ENCODE data around the gene VOPP1. TPM values are rescaled to one million over a fixed set of nuclear protein-coding genes. Genes with fewer than 3 reads are reported as not detected.

The VOPP1 gene
- total and polyA plus RNA-seq, 7 donors, result 16.3 to 45.7 (median 29.7) TPM

DNA sequence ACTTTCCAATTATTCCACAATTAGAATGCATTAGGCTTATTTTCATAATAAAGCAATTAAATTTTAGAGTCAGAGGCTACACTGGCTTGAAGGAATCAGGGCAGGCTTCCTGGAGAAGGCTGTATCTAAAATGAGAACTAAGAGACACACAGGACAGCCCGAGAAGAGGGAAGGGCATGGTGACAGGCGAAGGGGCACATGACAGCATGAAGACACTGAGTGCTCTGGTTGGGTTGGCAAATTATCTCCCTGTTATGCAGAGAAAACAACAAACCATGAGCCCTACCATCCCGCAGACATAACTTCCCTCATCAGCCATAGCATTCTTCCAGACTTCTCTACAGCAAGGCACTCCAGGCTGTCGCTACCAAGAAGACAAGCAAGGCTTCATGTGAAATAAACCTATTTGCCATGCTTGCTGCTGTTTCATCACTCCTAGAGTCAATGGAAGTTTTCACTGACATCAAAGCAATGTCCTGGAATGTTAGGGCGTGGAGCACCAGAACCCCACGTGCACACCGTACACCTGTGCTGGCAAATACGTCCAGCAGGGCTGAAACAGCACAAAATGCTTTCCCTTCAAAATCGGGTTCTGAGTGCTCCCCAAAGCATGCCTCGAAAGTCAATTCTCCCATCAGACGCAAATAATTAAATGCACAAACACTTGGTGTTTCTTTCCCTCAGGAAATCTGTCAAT, 21.3 kb downstream of the VOPP1 start:
- Histone ChIP-seq H3K27ac (peak overlapping the region; percentile 89), H3K9me3 (no peaks in the 10 kb centered on the region), H3K36me3 (ENCODE audit: insufficient read depth in 1 of 2, low read depth in 1 of 2) (no peaks in the 10 kb centered on the region), H3K27me3 (ENCODE audit: insufficient read depth in 3 of 3, low read length in 2 of 3) (no peaks in the 10 kb centered on the region), H3K4me3 (peak overlapping the region; percentile 53), H3K4me1 (peaks cover 75% of the 10 kb centered on the region)
- ATAC-seq (no peak), DNase-seq (no peak)
- TF ChIP-seq, protein P1, sequence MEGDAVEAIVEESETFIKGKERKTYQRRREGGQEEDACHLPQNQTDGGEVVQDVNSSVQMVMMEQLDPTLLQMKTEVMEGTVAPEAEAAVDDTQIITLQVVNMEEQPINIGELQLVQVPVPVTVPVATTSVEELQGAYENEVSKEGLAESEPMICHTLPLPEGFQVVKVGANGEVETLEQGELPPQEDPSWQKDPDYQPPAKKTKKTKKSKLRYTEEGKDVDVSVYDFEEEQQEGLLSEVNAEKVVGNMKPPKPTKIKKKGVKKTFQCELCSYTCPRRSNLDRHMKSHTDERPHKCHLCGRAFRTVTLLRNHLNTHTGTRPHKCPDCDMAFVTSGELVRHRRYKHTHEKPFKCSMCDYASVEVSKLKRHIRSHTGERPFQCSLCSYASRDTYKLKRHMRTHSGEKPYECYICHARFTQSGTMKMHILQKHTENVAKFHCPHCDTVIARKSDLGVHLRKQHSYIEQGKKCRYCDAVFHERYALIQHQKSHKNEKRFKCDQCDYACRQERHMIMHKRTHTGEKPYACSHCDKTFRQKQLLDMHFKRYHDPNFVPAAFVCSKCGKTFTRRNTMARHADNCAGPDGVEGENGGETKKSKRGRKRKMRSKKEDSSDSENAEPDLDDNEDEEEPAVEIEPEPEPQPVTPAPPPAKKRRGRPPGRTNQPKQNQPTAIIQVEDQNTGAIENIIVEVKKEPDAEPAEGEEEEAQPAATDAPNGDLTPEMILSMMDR (IDR thresholded peaks at IDR 0.05), result no peak
- intact Hi-C loops (cut with DNase I), result loop anchor here in 1 of 2 donors (5.0 kb wide), 1 partner anchor 46 kb away; no protein-coding TSS in a partner anchor
- WGBS, 3 donors, result 64 to 81% (median 64%) methylated on average over 11 of the region's 11 CpGs

DNA sequence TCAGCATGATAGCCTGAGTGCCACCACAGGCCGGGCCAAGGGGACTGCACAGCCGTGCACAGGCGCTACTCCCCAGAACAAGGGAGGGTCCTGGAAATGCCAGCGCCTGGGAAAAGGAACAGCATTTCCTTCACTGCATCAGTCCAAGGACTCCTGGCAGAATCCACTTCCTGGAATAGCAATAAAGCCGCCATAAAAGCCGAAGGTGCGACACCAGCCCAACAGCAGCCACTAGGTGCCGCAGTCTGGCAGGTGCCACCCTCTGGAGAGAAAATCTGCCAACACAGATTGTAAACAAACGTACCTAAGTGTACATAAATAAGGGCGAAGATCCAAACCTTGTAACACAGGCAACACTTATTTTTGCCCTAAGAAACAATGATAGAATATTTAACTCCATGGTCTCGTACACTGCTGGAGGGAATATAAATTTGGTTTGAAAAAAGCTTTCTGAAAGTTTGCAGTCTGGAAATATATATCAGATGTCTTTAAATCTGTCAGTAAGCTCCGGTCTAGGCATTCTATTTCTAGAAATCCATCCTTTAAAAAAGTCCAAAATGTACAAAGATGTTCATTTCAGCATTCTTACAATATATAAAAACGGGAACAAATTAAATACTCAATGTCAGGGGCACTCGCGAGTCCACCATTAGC, 22.2 kb downstream of the VOPP1 start:
- TF ChIP-seq, protein P1 (IDR thresholded peaks at IDR 0.05), result peak; percentile 76
- no peak for DNase-seq
- Histone ChIP-seq H3K36me3 (ENCODE audit: insufficient read depth in 1 of 2, low read depth in 1 of 2) (no peaks in the 10 kb centered on the region), H3K27me3 (ENCODE audit: insufficient read depth in 3 of 3, low read length in 2 of 3) (no peaks in the 10 kb centered on the region), H3K4me3 (peak overlapping the region; percentile 13), H3K9me3 (no peaks in the 10 kb centered on the region), H3K27ac (peak overlapping the region; percentile 89), H3K4me1 (peaks cover 80% of the 10 kb centered on the region)
- peak in 3 of 4 donors; percentile 21 to 35 (median 29) for ATAC-seq
- intact Hi-C loops (cut with DNase I), result loop anchor here in 1 of 2 donors (5.0 kb wide), 1 partner anchor 47 kb away; no protein-coding TSS in a partner anchor
- WGBS, 3 donors, result 50 to 61% (median 55%) methylated on average over 15 of the region's 15 CpGs

DNA sequence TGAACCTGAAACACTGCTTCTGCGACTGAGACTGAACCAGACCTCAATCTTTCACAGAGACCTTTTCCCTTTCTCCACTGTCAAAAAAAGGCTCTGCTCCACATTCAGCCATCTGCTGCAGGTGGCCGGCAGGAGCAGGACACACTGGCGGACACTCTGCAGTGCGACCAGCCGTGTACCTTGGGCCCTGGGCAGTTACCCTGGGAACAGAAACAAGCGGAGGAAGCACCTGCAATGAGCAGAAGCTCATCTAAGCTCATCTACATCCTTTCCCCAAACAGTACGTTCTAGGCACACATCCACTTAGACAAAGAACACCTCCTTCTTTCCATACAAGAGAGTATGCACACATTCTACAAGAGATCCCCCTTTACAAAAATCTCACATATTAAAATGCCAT, 22.8 kb downstream of the VOPP1 start:
- H3K9me3 ChIP-seq, result no peaks in the 10 kb centered on the region
- DNase-seq (no peak), ATAC-seq (no peak)
- H3K4me3 ChIP-seq, result no peak overlapping the region
- H3K27ac ChIP-seq, result peak overlapping the region; percentile 89
- peaks cover 80% of the 10 kb centered on the region for H3K4me1 ChIP-seq
- H3K36me3 ChIP-seq (ENCODE audit: insufficient read depth in 1 of 2, low read depth in 1 of 2), result no peaks in the 10 kb centered on the region
- no peaks in the 10 kb centered on the region for H3K27me3 ChIP-seq (ENCODE audit: insufficient read depth in 3 of 3, low read length in 2 of 3)
- WGBS, 3 donors, result 78 to 83% (median 80%) methylated on average over 7 of the region's 7 CpGs
- intact Hi-C loops (cut with DNase I), result loop anchor here in 1 of 2 donors (5.0 kb wide), 1 partner anchor 43 kb away; no protein-coding TSS in a partner anchor
- TF ChIP-seq, protein P1 (IDR thresholded peaks at IDR 0.05), result no peak

DNA sequence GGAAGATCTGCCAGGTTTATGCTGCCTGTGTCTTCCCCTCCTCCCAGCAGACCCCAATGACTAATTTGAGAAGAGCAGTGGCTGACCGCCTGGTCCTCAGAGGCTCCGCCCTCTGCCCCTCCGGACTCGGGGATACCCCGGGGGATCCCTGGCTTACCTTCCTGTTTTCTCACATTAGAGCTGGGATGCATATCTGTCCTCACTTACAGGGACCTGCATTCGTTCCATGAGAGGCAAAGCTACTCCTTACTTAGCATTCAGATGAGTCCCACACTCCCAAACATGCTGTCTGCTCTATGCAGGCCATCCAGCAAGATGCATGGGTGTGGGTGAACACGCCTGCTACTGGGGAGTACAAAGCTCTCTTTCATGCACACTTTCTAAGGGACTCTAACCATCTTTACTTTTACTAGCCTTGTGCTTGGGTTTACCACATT, 24.0 kb downstream of the VOPP1 start:
- Histone ChIP-seq H3K27me3 (ENCODE audit: insufficient read depth in 3 of 3, low read length in 2 of 3) (no peaks in the 10 kb centered on the region), H3K4me3 (no peak overlapping the region), H3K9me3 (no peaks in the 10 kb centered on the region), H3K36me3 (ENCODE audit: insufficient read depth in 1 of 2, low read depth in 1 of 2) (no peaks in the 10 kb centered on the region), H3K4me1 (peaks cover 72% of the 10 kb centered on the region), H3K27ac (peak overlapping the region; percentile 89)
- intact Hi-C loops (cut with DNase I), result loop anchor here in 1 of 2 donors (5.0 kb wide), 1 partner anchor 44 kb away; no protein-coding TSS in a partner anchor
- WGBS, 3 donors, result 48 to 64% (median 54%) methylated on average over 7 of the region's 7 CpGs
- TF ChIP-seq, protein P1 (IDR thresholded peaks at IDR 0.05), result no peak
- ATAC-seq, result no peak
- no peak for DNase-seq

Measured in psoas muscle (tissue), 8 donors.